ENCODE data around the gene IFRD2. TPM values are rescaled to one million over a fixed set of nuclear protein-coding genes. Genes with fewer than 3 reads are reported as not detected.
A peak's percentile ranks its signal among the peaks of the same experiment; 100 is the strongest.

Gene IFRD2
- total and polyA plus RNA-seq, 9 of the 15 experiments (the other 6 are each of a cell fraction or from before 2014, with no cell fraction given), result 30.5 to 115 (median 52.8) TPM

DNA sequence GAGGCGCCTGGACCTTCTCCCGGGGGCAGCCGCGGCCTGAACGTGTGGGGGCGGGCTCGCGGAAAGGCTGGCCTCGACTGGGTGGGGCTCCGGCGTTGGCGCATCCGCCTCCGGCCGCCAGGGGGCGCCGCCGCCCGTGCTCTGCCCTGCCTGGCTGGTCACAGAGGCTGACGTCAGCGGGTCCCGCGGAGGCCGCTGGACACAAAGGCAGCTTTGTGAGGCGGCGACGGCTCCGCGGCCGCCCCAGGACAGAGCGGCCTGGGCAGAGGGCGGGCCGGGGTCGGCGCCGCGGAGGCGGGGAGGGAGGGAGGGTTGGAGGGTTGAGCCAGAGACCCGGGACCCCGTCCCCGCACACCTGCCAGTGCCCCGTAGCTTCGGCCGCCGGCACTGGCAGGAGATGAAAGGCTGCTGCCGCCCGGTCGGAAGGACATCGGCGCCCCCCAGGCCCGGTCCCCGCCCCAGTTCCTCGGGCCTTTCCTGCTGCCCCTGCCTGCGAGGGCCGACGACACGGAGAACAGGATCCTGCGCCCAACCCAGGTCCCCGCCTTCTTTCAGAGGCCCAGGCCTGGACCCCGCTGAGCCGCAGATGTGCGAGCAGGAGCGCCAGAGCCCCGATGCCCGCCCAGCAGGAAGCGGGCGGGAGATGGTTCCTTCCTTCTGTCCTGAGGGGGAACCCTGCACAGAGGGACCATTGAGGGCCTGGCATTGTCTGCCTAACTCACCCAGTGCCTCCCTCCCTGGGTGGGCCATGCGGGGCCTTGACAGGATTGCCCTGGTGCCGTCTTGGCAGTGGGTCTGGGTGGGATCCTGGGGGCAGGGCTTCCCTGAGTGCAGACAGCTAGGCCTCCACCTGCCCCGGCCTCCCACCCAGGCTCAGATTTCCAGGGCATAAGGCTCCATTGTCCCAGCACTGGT lies 31.9 kb downstream of the IFRD2 start (continued):
- TF ChIP-seq, protein P1, sequence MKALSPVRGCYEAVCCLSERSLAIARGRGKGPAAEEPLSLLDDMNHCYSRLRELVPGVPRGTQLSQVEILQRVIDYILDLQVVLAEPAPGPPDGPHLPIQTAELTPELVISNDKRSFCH (CRISPR knock-in tag; IDR thresholded peaks at IDR 0.05), result no peak
- TF ChIP-seq, protein P1 (tag; IDR thresholded peaks at IDR 0.05), result no peak
- TF ChIP-seq NFIX (CRISPR knock-in tag; IDR thresholded peaks at IDR 0.05; ENCODE audit: low read depth) (no peak), BCL6 (CRISPR knock-in tag; IDR thresholded peaks at IDR 0.05) (no peak), POLR2G (IDR thresholded peaks at IDR 0.05; ENCODE audit: low read depth, low read length) (peak; percentile 78), NEUROD1 (IDR thresholded peaks at IDR 0.05; ENCODE audit: borderline replicate concordance, low read depth, low read length, partially characterized antibody) (peak; percentile 50), CREM (IDR thresholded peaks at IDR 0.05; ENCODE audit: low read depth) (peak; percentile 93), ZNF124 (CRISPR knock-in tag; IDR thresholded peaks at IDR 0.05) (no peak), THRAP3 (IDR thresholded peaks at IDR 0.05; ENCODE audit: borderline replicate concordance) (no peak), FOSL1 (tag; conservative IDR thresholded peaks at IDR 0.05) (0 out of 2 replicates have a peak, but pooled peaks have one; percentile 36), EGR1 (conservative IDR thresholded peaks at IDR 0.05) (peak; percentile 72), ELF2 (CRISPR knock-in tag; IDR thresholded peaks at IDR 0.05) (no peak), CCAR2 (IDR thresholded peaks at IDR 0.05; ENCODE audit: low read depth, low read length) (no peak), ZKSCAN3 (CRISPR knock-in tag; IDR thresholded peaks at IDR 0.05) (no peak), XRCC5 (IDR thresholded peaks at IDR 0.05; ENCODE audit: low read depth, low read length) (peak; percentile 81), CREBBP (IDR thresholded peaks at IDR 0.05; ENCODE audit: low read depth, low read length) (no peak), ZNF444 (CRISPR knock-in tag; IDR thresholded peaks at IDR 0.05) (no peak), ZNF134 (CRISPR knock-in tag; conservative IDR thresholded peaks at IDR 0.05) (no peak), COPS2 (conservative IDR thresholded peaks at IDR 0.05) (no peak), RBM22 (IDR thresholded peaks at IDR 0.05; ENCODE audit: low read depth, low read length, poor library complexity, severe bottlenecking) (peak; percentile 11), ZNF766 (CRISPR knock-in tag; conservative IDR thresholded peaks at IDR 0.05) (no peak), SIRT6 (IDR thresholded peaks at IDR 0.05; ENCODE audit: low read depth, low read length) (no peak)
- TF ChIP-seq, protein P2, sequence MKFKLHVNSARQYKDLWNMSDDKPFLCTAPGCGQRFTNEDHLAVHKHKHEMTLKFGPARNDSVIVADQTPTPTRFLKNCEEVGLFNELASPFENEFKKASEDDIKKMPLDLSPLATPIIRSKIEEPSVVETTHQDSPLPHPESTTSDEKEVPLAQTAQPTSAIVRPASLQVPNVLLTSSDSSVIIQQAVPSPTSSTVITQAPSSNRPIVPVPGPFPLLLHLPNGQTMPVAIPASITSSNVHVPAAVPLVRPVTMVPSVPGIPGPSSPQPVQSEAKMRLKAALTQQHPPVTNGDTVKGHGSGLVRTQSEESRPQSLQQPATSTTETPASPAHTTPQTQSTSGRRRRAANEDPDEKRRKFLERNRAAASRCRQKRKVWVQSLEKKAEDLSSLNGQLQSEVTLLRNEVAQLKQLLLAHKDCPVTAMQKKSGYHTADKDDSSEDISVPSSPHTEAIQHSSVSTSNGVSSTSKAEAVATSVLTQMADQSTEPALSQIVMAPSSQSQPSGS (CRISPR knock-in tag; IDR thresholded peaks at IDR 0.05), result peak; percentile 89
- TF ChIP-seq, protein P3, sequence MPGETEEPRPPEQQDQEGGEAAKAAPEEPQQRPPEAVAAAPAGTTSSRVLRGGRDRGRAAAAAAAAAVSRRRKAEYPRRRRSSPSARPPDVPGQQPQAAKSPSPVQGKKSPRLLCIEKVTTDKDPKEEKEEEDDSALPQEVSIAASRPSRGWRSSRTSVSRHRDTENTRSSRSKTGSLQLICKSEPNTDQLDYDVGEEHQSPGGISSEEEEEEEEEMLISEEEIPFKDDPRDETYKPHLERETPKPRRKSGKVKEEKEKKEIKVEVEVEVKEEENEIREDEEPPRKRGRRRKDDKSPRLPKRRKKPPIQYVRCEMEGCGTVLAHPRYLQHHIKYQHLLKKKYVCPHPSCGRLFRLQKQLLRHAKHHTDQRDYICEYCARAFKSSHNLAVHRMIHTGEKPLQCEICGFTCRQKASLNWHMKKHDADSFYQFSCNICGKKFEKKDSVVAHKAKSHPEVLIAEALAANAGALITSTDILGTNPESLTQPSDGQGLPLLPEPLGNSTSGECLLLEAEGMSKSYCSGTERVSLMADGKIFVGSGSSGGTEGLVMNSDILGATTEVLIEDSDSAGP (CRISPR knock-in tag; IDR thresholded peaks at IDR 0.05), result no peak
- TF ChIP-seq, protein P4, sequence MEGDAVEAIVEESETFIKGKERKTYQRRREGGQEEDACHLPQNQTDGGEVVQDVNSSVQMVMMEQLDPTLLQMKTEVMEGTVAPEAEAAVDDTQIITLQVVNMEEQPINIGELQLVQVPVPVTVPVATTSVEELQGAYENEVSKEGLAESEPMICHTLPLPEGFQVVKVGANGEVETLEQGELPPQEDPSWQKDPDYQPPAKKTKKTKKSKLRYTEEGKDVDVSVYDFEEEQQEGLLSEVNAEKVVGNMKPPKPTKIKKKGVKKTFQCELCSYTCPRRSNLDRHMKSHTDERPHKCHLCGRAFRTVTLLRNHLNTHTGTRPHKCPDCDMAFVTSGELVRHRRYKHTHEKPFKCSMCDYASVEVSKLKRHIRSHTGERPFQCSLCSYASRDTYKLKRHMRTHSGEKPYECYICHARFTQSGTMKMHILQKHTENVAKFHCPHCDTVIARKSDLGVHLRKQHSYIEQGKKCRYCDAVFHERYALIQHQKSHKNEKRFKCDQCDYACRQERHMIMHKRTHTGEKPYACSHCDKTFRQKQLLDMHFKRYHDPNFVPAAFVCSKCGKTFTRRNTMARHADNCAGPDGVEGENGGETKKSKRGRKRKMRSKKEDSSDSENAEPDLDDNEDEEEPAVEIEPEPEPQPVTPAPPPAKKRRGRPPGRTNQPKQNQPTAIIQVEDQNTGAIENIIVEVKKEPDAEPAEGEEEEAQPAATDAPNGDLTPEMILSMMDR (IDR thresholded peaks at IDR 0.05 in 2 of 3, conservative IDR thresholded peaks at IDR 0.05 in 1 of 3; ENCODE audit: insufficient read depth in 2 of 3, low read depth in 1 of 3, low read length in 3 of 3), result peak; percentile 77 to 93 (median 91)
